AG09309 (cell line): Measurements from ENCODE around the gene CEP97.

Experiments
- DNase-seq: peaks from one replicate; pipeline ENCODE4 v3.0.0-alpha.2; 2010; ENCODE audit warnings: low read depth
- H3K4me3 ChIP-seq: 2 replicates; pipeline ENCODE4 v1.5.1; 2011; ENCODE audit warnings: mild to moderate bottlenecking, low read depth, low read length, moderate library complexity; ENCODE audit not compliant: control insufficient read depth
- CTCF ChIP-seq: IDR thresholded peaks from 2 replicates; pipeline ENCODE4 v1.5.1; 2011; ENCODE audit warnings: mild to moderate bottlenecking, low read depth, low read length, inconsistent platforms; ENCODE audit not compliant: insufficient read depth, control insufficient read depth; ENCODE audit errors: missing control alignments

CEP97 gene

GRCh38 chr3:101709126-101709525 is 15.3 kb upstream of the CEP97 start:
- no peak for TF ChIP-seq CTCF
- no peak for DNase-seq

GRCh38 chr3:101718455-101718854 is 6.0 kb upstream of the CEP97 start:
- TF ChIP-seq CTCF = no peak
- H3K4me3 ChIP-seq = no peak overlapping the region
- no peak for DNase-seq

More at GRCh38 chr3:101709126-101709525, 15.3 kb upstream of the CEP97 start:
- H3K4me3 ChIP-seq = no peak overlapping the region

GRCh38 chr3:101719604-101720185 is 4.7 kb upstream of the CEP97 start:
- no peak overlapping the region for H3K4me3 ChIP-seq
- no peak for TF ChIP-seq CTCF
- DNase-seq = no peak

- H3K4me3 ChIP-seq = no peak overlapping the region
- no peak for TF ChIP-seq CTCF
- DNase-seq = peak; percentile 29
These were observed 3.3 kb upstream of the CEP97 start for GRCh38 chr3:101720851-101721840.

GRCh38 chr3:101722394-101723173 is 1.8 kb upstream of the CEP97 start:
- TF ChIP-seq CTCF = no peak
- no peak for DNase-seq
- no peak overlapping the region for H3K4me3 ChIP-seq

- H3K4me3 ChIP-seq = peak overlapping the region; percentile 73
- DNase-seq = no peak
- no peak for TF ChIP-seq CTCF
These were observed 928 bp downstream of the CEP97 start for GRCh38 chr3:101725194-101725889.
